NB4 (cell line): Measurements from ENCODE around the gene FAM193A.

Experiments
- DNase-seq: peaks from one replicate; pipeline ENCODE4 v3.0.0; 2010; ENCODE audit warnings: low read depth
- H3K4me3 ChIP-seq: one replicate; pipeline ENCODE4 v1.5.1; 2011; ENCODE audit warnings: mild to moderate bottlenecking, low read depth, low read length, moderate library complexity
- CTCF ChIP-seq: IDR thresholded peaks from one replicate; pipeline ENCODE4 v1.5.1; 2012; ENCODE audit warnings: low read depth, low read length
- MYC ChIP-seq: IDR thresholded peaks from 2 replicates; pipeline ENCODE4 v1.6.1; 2011; ENCODE audit warnings: low read depth, low read length
- POLR2A ChIP-seq: IDR thresholded peaks from 2 replicates; pipeline ENCODE4 v1.6.1; 2011; ENCODE audit warnings: mild to moderate bottlenecking; ENCODE audit not compliant: insufficient read length; ENCODE audit errors: extremely low read depth
- TF ChIP-seq, protein P1 (sequence below): IDR thresholded peaks from 2 replicates; pipeline ENCODE4 v1.6.1; 2011; ENCODE audit warnings: low read depth, low read length

The FAM193A gene

DNA sequence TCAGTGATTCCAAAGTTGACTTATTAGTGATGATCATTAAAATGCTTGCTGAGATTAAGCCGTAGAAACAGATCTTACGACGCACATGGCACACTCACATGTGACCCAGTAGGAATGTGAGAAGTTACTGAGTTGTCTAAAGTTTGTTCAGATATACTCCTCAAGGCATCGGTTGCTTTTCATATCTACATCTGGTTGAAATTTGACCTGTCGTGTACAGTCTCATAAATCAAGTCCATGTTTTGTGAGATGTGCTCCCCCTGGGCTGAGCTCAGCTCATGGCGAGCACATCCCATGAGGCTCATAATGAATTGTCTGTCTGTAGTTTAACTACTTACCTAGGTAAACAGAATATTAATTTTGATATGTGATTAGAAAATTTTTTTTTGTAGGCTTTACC lies 152.7 kb downstream of the FAM193A start:
- TF ChIP-seq CTCF, result no peak
- no peak for DNase-seq

GRCh38 chr4:2689825-2690700 lies 153.6 kb downstream of the FAM193A start:
- H3K4me3 ChIP-seq, result no peak overlapping the region
- DNase-seq, result no peak
- TF ChIP-seq POLR2A (no peak), CTCF (no peak), MYC (no peak)

More for the DNA sequence above, 152.7 kb downstream of the FAM193A start:
- H3K4me3 ChIP-seq, result no peak overlapping the region

GRCh38 chr4:2691313-2691712 lies 154.9 kb downstream of the FAM193A start:
- DNase-seq, result no peak
- no peak overlapping the region for H3K4me3 ChIP-seq
- TF ChIP-seq, protein P1, sequence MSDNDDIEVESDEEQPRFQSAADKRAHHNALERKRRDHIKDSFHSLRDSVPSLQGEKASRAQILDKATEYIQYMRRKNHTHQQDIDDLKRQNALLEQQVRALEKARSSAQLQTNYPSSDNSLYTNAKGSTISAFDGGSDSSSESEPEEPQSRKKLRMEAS, result no peak
- no peak for TF ChIP-seq CTCF
- no peak for TF ChIP-seq MYC
- TF ChIP-seq POLR2A, result no peak

DNA sequence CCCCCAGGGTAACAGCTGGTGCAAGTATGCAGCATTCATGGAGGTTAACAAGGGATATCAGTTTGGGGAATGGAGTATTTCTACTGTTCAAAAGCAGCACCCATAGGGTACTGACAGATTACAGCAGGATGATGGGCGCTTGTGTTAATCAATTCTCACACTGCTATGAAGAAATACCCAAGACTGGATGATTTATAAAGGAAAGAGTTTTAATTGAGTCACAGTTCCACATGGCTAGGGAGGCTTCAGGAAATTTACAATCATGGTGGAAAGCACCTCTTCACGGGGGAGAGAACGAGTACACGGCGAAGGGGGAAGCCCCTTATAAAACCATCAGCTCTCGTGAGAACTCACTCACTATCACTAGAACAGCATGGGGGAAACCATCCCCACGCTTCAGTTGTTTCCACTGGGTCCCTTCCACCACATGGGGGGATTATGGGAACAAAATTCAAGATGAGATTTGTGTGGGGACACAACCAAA lies 155.5 kb downstream of the FAM193A start:
- DNase-seq, result no peak
- TF ChIP-seq, protein P1, result no peak
- TF ChIP-seq MYC, result no peak
- no peak for TF ChIP-seq POLR2A
- TF ChIP-seq CTCF, result no peak
- no peak overlapping the region for H3K4me3 ChIP-seq

- H3K4me3 ChIP-seq, result no peak overlapping the region
- TF ChIP-seq, protein P1, result no peak
- no peak for TF ChIP-seq CTCF
- TF ChIP-seq MYC, result no peak
- no peak for TF ChIP-seq POLR2A
- DNase-seq, result no peak
Measured at GRCh38 chr4:2694691-2695090, 158.2 kb downstream of the FAM193A start.
